ENCODE results near the gene CAD. TPM values are rescaled to one million over a fixed set of nuclear protein-coding genes. Genes with fewer than 3 reads are reported as not detected.
"Not testable (repeated sequence)": the region's sequence is repeated elsewhere in the genome, so short reads cannot be mapped to it uniquely, and the experiment has no call there.

The CAD gene
- total RNA-seq, 1 donor from 2014 or later = 38.5 TPM

GRCh38 chr2:27270670-27271069 is 53.5 kb downstream of the CAD start:
- Mint-ChIP-seq H3K27me3 (ENCODE audit: unreplicated experiment) (peaks cover under 1% of the 10 kb centered on the region), H3K4me3 (ENCODE audit: unreplicated experiment) (no peak overlapping the region), H3K9me3 (ENCODE audit: unreplicated experiment) (no peaks in the 10 kb centered on the region), H3K36me3 (ENCODE audit: unreplicated experiment) (no peaks in the 10 kb centered on the region), H3K4me1 (ENCODE audit: low read depth, unreplicated experiment) (no peaks in the 10 kb centered on the region), H3K27ac (ENCODE audit: unreplicated experiment) (no peak overlapping the region)
- TF ChIP-seq, protein P1, sequence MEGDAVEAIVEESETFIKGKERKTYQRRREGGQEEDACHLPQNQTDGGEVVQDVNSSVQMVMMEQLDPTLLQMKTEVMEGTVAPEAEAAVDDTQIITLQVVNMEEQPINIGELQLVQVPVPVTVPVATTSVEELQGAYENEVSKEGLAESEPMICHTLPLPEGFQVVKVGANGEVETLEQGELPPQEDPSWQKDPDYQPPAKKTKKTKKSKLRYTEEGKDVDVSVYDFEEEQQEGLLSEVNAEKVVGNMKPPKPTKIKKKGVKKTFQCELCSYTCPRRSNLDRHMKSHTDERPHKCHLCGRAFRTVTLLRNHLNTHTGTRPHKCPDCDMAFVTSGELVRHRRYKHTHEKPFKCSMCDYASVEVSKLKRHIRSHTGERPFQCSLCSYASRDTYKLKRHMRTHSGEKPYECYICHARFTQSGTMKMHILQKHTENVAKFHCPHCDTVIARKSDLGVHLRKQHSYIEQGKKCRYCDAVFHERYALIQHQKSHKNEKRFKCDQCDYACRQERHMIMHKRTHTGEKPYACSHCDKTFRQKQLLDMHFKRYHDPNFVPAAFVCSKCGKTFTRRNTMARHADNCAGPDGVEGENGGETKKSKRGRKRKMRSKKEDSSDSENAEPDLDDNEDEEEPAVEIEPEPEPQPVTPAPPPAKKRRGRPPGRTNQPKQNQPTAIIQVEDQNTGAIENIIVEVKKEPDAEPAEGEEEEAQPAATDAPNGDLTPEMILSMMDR (IDR thresholded peaks at IDR 0.05; ENCODE audit: partially characterized antibody, unreplicated experiment) = no peak
- no peak for DNase-seq

- Mint-ChIP-seq H3K4me1 (ENCODE audit: low read depth, unreplicated experiment) (no peaks in the 10 kb centered on the region), H3K27ac (ENCODE audit: unreplicated experiment) (no peak overlapping the region), H3K4me3 (ENCODE audit: unreplicated experiment) (no peak overlapping the region), H3K36me3 (ENCODE audit: unreplicated experiment) (no peaks in the 10 kb centered on the region), H3K9me3 (ENCODE audit: unreplicated experiment) (no peaks in the 10 kb centered on the region), H3K27me3 (ENCODE audit: unreplicated experiment) (no peaks in the 10 kb centered on the region)
- DNase-seq = no peak
- TF ChIP-seq, protein P1 (IDR thresholded peaks at IDR 0.05; ENCODE audit: partially characterized antibody, unreplicated experiment) = no peak
These were observed 54.6 kb downstream of the CAD start for GRCh38 chr2:27271631-27272340.

DNA sequence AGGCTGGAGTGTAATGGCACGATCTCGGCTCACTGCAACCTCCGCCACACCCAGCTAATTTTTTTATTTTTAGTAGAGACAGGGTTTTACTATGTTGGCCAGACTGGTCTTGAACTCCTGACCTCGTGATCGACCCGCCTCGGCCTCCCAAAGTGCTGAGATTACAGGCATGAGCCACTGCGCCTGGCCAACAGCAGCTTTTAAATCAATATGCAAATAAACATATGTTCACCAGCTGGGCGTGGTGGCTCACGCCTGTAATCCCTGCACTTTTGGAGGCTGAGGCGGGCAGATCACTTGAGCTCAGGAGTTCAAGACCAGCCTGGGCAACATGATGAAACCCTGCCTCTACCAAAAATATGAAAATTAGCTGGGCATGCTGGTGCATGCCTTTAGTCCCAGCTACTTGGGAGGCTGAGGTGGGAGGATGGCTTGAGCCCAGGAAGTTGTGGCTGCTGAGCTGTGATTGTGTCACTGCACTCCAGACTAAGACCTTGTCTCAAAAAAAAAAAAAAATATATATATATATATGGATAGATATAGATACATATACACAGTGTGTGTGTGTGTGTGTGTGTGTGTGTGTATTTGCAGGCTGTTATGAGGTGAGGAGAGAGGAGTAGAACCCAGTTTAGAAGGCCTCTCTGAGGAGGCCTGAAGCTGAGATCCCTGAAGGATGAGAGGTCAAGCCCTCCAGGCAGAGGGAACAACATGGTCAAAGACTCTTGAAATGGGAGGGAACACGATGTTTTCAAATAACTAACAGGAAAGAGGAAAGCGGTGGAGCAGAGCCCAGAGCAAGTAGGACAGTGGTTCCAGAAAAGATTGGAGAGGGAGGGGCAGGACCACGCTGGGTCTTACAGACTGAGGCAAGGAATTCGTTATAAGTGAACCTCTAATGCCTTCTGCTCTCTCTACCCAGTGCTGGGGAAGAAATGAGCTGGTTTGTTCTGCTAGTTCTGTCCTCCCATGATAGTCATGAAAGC is 55.7 kb downstream of the CAD start:
- H3K27me3 Mint-ChIP-seq (ENCODE audit: unreplicated experiment); DNase-seq; H3K4me1 Mint-ChIP-seq (ENCODE audit: low read depth, unreplicated experiment); H3K36me3 Mint-ChIP-seq (ENCODE audit: unreplicated experiment); H3K9me3 Mint-ChIP-seq (ENCODE audit: unreplicated experiment); H3K4me3 Mint-ChIP-seq (ENCODE audit: unreplicated experiment); H3K27ac Mint-ChIP-seq (ENCODE audit: unreplicated experiment): not testable (repeated sequence)

DNA sequence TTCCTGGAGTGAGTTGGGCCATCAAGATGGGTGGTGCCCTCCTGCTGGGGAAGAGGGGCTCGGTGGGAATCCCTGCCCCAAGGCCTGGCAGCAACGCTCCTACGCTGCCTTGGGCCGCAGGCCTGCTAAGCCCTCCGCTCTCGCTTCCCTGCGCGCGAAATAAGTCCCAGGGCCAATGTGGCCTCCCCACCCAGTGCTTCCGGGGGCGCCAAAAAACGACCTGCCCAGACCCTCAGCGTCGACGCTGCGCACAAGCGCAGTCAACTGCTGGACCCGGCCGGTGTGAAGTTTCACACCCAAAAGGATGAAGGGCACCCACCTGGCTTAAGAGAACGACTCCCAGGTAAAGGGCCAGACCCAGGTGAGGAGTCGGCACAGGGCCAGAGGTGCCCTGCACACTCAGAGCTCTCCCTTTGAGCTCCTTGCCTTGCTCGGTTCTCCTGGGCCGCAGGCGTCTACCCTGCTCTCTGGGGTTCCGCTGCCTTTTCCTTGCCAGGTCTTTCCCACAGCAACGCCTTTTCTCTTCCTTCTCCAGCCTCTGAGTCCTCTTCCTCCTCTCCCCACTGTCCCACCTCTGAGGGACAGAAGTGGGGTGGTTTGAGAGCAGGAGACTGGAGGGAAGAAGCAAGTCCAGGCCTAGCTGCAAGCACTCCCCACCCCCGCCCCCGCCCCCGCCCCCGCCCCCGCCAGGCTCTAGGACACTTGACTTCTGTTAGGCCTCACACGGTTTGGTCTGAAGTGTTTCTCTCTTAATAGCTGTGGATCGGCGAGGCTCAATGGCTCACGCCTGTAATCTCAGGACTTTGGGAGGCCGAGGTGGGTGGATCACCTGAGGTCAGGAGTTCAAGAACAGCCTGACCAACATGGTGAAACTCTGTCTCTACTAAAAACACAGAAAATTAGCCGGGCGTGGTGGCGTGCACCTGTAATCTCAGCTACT is 58.3 kb downstream of the CAD start, which contains the start of gene DNAJC5G:
DNAJC5G (plus strand) TSS at position 223 of the 940 bp plus-strand sequence. CDS start 1,296 bp downstream, outside the sequence.
- H3K27me3 Mint-ChIP-seq (ENCODE audit: unreplicated experiment) = no peaks in the 10 kb centered on the region
- TF ChIP-seq, protein P1 (IDR thresholded peaks at IDR 0.05; ENCODE audit: partially characterized antibody, unreplicated experiment) = no peak
- H3K36me3 Mint-ChIP-seq (ENCODE audit: unreplicated experiment) = no peaks in the 10 kb centered on the region
- H3K4me1 Mint-ChIP-seq (ENCODE audit: low read depth, unreplicated experiment) = no peaks in the 10 kb centered on the region
- no peak within 1 kb of the TSS for H3K27ac Mint-ChIP-seq (ENCODE audit: unreplicated experiment)
- peaks cover 2% of the 10 kb centered on the region for H3K9me3 Mint-ChIP-seq (ENCODE audit: unreplicated experiment)
- no peak for DNase-seq
- H3K4me3 Mint-ChIP-seq (ENCODE audit: unreplicated experiment) = no peak within 1 kb of the TSS

DNA sequence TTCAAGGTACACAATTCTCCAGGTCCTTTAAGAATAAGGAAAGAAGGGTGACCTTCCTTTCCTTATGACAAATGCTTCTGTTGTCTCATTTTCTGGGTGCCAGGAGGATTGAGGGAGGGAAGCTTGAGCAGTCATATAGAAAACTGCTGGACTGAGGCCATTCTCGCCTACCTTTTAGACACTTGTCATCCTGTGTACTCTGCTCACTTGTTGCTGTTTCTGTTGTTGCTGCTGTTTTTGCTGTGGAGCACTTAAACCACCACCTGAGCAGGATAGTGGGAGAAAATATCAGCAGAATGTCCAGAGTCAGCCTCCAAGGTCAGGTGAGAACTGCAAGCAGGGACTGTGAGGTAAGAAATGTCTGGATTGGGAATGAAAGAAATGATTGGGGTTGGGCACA is 60.8 kb downstream of the CAD start:
- H3K4me3 Mint-ChIP-seq (ENCODE audit: unreplicated experiment) = no peak overlapping the region
- peaks cover 2% of the 10 kb centered on the region for H3K27me3 Mint-ChIP-seq (ENCODE audit: unreplicated experiment)
- no peaks in the 10 kb centered on the region for H3K36me3 Mint-ChIP-seq (ENCODE audit: unreplicated experiment)
- TF ChIP-seq, protein P1 (IDR thresholded peaks at IDR 0.05; ENCODE audit: partially characterized antibody, unreplicated experiment) = no peak
- H3K4me1 Mint-ChIP-seq (ENCODE audit: low read depth, unreplicated experiment) = peaks cover 20% of the 10 kb centered on the region
- peaks cover 8% of the 10 kb centered on the region for H3K9me3 Mint-ChIP-seq (ENCODE audit: unreplicated experiment)
- no peak overlapping the region for H3K27ac Mint-ChIP-seq (ENCODE audit: unreplicated experiment)
- DNase-seq = no peak
